H1 (cell line): ENCODE measurements around the gene DLG5. TPM values are rescaled to one million over a fixed set of nuclear protein-coding genes. Genes with fewer than 3 reads are reported as not detected.

Experiments
- ASH2L ChIP-seq: fragments of 200-600, 300-600 bp; sonication (generic); IDR thresholded peaks from one replicate; pipeline ENCODE4 v1.7.1; 2017; ENCODE audit warnings: low read length
- CHD2 ChIP-seq: IDR thresholded peaks from 2 replicates; pipeline ENCODE4 v1.6.1; 2012; ENCODE audit warnings: low read length, improper control_type of control experiment
- GABPA ChIP-seq: IDR thresholded peaks from 2 replicates; pipeline ENCODE4 v1.6.1; 2011; ENCODE audit warnings: mild to moderate bottlenecking, low read length, moderate library complexity, borderline replicate concordance; ENCODE audit not compliant: insufficient read depth
- NRF1 ChIP-seq: IDR thresholded peaks from 2 replicates; pipeline ENCODE4 v1.6.1; 2011; ENCODE audit warnings: mild to moderate bottlenecking, low read depth, low read length, improper control_type of control experiment
- POU5F1 ChIP-seq: IDR thresholded peaks from 2 replicates; pipeline ENCODE4 v1.6.1; 2011; ENCODE audit warnings: low read depth, mild to moderate bottlenecking, low read length, moderate library complexity
- TEAD4 ChIP-seq: IDR thresholded peaks from 2 replicates; pipeline ENCODE4 v1.6.1; 2012; ENCODE audit warnings: low read depth, low read length, inconsistent platforms, mixed read lengths
- USF2 ChIP-seq: IDR thresholded peaks from 2 replicates; pipeline ENCODE4 v1.6.1; 2011; ENCODE audit warnings: low read length, improper control_type of control experiment
- ZNF274 ChIP-seq: IDR thresholded peaks from 2 replicates; pipeline ENCODE4 v1.7.0; 2012; ENCODE audit warnings: low read length, borderline replicate concordance; ENCODE audit errors: extremely low read depth
- polyA plus RNA-seq, 7 experiments: library from polyadenylated mRNA; depleted of rRNA in 3 of 7; stranded (reverse) in 5 of 7; unstranded in 2 of 7; fragments of >200 nt in 5 of 7; fragments of 200-250 nt in 2 of 7; gene quantifications; 1 replicate in 5 of 7; 2 replicates in 1 of 7; 4 replicates in 1 of 7; pipeline versions ENCODE4 v1.2.1 to v1.2.3, GENCODE V29; 2011 to 2013; ENCODE audit warnings: missing spikeins in 2 of 7, mixed read lengths in 2 of 7
- total RNA-seq: library from RNA; stranded (reverse); fragmentation: NEBNext Ultra II Directional; extraction: Animal tissue kit (Norgen Biotek cat#: 25700); gene quantifications from 2 replicates; pipeline ENCODE4 v1.2.1, GENCODE V29; 2021

The DLG5 gene
- total and polyA plus RNA-seq, 2 of the 8 experiments (the other 6 are each of a cell fraction or from before 2014, with no cell fraction given), result 15.6 to 71.4 TPM

GRCh38 chr10:77866598-77866997 is 60.0 kb downstream of the DLG5 start (continued):
- no peak for TF ChIP-seq NRF1
- TF ChIP-seq CHD2, result no peak
- TF ChIP-seq ZNF274, result no peak
- TF ChIP-seq USF2, result no peak
- no peak for TF ChIP-seq POU5F1
- TF ChIP-seq GABPA, result no peak
- no peak for TF ChIP-seq TEAD4
- no peak for TF ChIP-seq ASH2L
- TF ChIP-seq, all 59 proteins: peak for 0
